Measurements from ENCODE around the gene MACROD1. TPM values are rescaled to one million over a fixed set of nuclear protein-coding genes. Genes with fewer than 3 reads are reported as not detected.

MACROD1 gene
- total RNA-seq, 1 experiment from 2014 or later = 36.9 TPM

DNA sequence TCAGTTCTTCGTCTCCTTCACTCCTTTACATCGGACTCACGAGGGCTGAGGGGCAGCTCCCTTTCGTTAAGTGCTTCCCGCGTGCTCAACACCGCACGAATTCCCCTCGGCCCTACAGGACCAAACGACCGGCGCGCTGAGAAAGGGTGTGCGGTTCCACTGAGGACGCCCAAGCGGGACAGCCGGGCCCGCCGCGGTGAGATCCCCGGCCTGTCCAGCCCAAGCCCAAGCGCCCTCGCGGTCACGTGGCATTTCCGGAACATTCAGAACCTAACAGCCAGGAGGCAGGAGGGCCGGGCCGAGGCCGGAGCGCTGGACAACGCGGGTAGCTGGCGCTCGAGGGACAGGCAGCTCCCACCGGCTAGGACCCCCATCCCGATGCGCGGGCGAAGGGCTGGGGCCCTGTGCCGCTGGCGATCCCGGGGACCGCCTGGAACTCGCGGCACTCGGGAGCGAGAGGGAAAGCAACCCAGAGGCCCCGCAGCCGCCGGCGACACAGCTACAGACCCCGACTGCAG is 19.3 kb upstream of the MACROD1 start (continued):
- TF ChIP-seq, protein P1, sequence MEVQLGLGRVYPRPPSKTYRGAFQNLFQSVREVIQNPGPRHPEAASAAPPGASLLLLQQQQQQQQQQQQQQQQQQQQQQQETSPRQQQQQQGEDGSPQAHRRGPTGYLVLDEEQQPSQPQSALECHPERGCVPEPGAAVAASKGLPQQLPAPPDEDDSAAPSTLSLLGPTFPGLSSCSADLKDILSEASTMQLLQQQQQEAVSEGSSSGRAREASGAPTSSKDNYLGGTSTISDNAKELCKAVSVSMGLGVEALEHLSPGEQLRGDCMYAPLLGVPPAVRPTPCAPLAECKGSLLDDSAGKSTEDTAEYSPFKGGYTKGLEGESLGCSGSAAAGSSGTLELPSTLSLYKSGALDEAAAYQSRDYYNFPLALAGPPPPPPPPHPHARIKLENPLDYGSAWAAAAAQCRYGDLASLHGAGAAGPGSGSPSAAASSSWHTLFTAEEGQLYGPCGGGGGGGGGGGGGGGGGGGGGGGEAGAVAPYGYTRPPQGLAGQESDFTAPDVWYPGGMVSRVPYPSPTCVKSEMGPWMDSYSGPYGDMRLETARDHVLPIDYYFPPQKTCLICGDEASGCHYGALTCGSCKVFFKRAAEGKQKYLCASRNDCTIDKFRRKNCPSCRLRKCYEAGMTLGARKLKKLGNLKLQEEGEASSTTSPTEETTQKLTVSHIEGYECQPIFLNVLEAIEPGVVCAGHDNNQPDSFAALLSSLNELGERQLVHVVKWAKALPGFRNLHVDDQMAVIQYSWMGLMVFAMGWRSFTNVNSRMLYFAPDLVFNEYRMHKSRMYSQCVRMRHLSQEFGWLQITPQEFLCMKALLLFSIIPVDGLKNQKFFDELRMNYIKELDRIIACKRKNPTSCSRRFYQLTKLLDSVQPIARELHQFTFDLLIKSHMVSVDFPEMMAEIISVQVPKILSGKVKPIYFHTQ (CRISPR knock-in tag; IDR thresholded peaks at IDR 0.05) = no peak
- no peak for TF ChIP-seq MXD4 (CRISPR knock-in tag; IDR thresholded peaks at IDR 0.05; ENCODE audit: borderline replicate concordance)
- TF ChIP-seq, protein P2, sequence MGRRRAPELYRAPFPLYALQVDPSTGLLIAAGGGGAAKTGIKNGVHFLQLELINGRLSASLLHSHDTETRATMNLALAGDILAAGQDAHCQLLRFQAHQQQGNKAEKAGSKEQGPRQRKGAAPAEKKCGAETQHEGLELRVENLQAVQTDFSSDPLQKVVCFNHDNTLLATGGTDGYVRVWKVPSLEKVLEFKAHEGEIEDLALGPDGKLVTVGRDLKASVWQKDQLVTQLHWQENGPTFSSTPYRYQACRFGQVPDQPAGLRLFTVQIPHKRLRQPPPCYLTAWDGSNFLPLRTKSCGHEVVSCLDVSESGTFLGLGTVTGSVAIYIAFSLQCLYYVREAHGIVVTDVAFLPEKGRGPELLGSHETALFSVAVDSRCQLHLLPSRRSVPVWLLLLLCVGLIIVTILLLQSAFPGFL (CRISPR knock-in tag; IDR thresholded peaks at IDR 0.05; ENCODE audit: borderline replicate concordance) = no peak
- TF ChIP-seq, protein P3, sequence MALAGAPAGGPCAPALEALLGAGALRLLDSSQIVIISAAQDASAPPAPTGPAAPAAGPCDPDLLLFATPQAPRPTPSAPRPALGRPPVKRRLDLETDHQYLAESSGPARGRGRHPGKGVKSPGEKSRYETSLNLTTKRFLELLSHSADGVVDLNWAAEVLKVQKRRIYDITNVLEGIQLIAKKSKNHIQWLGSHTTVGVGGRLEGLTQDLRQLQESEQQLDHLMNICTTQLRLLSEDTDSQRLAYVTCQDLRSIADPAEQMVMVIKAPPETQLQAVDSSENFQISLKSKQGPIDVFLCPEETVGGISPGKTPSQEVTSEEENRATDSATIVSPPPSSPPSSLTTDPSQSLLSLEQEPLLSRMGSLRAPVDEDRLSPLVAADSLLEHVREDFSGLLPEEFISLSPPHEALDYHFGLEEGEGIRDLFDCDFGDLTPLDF (CRISPR knock-in tag; IDR thresholded peaks at IDR 0.05) = peak; percentile 58; the same call in 1 of the 2 replicates
- 0 out of 2 replicates have a peak, but pooled peaks have one; percentile 78 for TF ChIP-seq ETV6 (CRISPR knock-in tag; IDR thresholded peaks at IDR 0.05)
- no peak for TF ChIP-seq ZNF263 (CRISPR knock-in tag; IDR thresholded peaks at IDR 0.05; ENCODE audit: low read depth)
- TF ChIP-seq, protein P4, sequence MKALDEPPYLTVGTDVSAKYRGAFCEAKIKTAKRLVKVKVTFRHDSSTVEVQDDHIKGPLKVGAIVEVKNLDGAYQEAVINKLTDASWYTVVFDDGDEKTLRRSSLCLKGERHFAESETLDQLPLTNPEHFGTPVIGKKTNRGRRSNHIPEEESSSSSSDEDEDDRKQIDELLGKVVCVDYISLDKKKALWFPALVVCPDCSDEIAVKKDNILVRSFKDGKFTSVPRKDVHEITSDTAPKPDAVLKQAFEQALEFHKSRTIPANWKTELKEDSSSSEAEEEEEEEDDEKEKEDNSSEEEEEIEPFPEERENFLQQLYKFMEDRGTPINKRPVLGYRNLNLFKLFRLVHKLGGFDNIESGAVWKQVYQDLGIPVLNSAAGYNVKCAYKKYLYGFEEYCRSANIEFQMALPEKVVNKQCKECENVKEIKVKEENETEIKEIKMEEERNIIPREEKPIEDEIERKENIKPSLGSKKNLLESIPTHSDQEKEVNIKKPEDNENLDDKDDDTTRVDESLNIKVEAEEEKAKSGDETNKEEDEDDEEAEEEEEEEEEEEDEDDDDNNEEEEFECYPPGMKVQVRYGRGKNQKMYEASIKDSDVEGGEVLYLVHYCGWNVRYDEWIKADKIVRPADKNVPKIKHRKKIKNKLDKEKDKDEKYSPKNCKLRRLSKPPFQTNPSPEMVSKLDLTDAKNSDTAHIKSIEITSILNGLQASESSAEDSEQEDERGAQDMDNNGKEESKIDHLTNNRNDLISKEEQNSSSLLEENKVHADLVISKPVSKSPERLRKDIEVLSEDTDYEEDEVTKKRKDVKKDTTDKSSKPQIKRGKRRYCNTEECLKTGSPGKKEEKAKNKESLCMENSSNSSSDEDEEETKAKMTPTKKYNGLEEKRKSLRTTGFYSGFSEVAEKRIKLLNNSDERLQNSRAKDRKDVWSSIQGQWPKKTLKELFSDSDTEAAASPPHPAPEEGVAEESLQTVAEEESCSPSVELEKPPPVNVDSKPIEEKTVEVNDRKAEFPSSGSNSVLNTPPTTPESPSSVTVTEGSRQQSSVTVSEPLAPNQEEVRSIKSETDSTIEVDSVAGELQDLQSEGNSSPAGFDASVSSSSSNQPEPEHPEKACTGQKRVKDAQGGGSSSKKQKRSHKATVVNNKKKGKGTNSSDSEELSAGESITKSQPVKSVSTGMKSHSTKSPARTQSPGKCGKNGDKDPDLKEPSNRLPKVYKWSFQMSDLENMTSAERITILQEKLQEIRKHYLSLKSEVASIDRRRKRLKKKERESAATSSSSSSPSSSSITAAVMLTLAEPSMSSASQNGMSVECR (CRISPR knock-in tag; IDR thresholded peaks at IDR 0.05; ENCODE audit: borderline replicate concordance) = peak; percentile 90; the same call in 1 of the 2 replicates
- no peak for TF ChIP-seq CBFB (CRISPR knock-in tag; IDR thresholded peaks at IDR 0.05; ENCODE audit: low read depth)
- no peak for TF ChIP-seq SOX15 (CRISPR knock-in tag; IDR thresholded peaks at IDR 0.05)
- TF ChIP-seq, protein P5, sequence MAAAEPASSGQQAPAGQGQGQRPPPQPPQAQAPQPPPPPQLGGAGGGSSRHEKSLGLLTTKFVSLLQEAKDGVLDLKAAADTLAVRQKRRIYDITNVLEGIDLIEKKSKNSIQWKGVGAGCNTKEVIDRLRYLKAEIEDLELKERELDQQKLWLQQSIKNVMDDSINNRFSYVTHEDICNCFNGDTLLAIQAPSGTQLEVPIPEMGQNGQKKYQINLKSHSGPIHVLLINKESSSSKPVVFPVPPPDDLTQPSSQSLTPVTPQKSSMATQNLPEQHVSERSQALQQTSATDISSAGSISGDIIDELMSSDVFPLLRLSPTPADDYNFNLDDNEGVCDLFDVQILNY (CRISPR knock-in tag; IDR thresholded peaks at IDR 0.05) = peak; percentile 87
- no peak for TF ChIP-seq JAZF1 (CRISPR knock-in tag; IDR thresholded peaks at IDR 0.05)
- TF ChIP-seq ZNF396 (CRISPR knock-in tag; IDR thresholded peaks at IDR 0.05; ENCODE audit: borderline replicate concordance) = no peak
- no peak for TF ChIP-seq SMAD4 (CRISPR knock-in tag; IDR thresholded peaks at IDR 0.05)
- no peak for TF ChIP-seq CDX4 (CRISPR knock-in tag; IDR thresholded peaks at IDR 0.05; ENCODE audit: borderline replicate concordance)
- peak; percentile 83; the same call in 1 of the 2 replicates for TF ChIP-seq TEAD1 (CRISPR knock-in tag; IDR thresholded peaks at IDR 0.05)
- TF ChIP-seq, protein P6, sequence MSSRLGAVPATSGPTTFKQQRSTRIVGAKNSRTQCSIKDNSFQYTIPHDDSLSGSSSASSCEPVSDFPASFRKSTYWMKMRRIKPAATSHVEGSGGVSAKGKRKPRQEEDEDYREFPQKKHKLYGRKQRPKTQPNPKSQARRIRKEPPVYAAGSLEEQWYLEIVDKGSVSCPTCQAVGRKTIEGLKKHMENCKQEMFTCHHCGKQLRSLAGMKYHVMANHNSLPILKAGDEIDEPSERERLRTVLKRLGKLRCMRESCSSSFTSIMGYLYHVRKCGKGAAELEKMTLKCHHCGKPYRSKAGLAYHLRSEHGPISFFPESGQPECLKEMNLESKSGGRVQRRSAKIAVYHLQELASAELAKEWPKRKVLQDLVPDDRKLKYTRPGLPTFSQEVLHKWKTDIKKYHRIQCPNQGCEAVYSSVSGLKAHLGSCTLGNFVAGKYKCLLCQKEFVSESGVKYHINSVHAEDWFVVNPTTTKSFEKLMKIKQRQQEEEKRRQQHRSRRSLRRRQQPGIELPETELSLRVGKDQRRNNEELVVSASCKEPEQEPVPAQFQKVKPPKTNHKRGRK (CRISPR knock-in tag; IDR thresholded peaks at IDR 0.05; ENCODE audit: borderline replicate concordance) = no peak
- TF ChIP-seq, protein P7, sequence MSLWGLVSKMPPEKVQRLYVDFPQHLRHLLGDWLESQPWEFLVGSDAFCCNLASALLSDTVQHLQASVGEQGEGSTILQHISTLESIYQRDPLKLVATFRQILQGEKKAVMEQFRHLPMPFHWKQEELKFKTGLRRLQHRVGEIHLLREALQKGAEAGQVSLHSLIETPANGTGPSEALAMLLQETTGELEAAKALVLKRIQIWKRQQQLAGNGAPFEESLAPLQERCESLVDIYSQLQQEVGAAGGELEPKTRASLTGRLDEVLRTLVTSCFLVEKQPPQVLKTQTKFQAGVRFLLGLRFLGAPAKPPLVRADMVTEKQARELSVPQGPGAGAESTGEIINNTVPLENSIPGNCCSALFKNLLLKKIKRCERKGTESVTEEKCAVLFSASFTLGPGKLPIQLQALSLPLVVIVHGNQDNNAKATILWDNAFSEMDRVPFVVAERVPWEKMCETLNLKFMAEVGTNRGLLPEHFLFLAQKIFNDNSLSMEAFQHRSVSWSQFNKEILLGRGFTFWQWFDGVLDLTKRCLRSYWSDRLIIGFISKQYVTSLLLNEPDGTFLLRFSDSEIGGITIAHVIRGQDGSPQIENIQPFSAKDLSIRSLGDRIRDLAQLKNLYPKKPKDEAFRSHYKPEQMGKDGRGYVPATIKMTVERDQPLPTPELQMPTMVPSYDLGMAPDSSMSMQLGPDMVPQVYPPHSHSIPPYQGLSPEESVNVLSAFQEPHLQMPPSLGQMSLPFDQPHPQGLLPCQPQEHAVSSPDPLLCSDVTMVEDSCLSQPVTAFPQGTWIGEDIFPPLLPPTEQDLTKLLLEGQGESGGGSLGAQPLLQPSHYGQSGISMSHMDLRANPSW (CRISPR knock-in tag; conservative IDR thresholded peaks at IDR 0.05; ENCODE audit: low read depth) = 0 out of 2 replicates have a peak, but pooled peaks have one; percentile 56
- TF ChIP-seq, protein P8, sequence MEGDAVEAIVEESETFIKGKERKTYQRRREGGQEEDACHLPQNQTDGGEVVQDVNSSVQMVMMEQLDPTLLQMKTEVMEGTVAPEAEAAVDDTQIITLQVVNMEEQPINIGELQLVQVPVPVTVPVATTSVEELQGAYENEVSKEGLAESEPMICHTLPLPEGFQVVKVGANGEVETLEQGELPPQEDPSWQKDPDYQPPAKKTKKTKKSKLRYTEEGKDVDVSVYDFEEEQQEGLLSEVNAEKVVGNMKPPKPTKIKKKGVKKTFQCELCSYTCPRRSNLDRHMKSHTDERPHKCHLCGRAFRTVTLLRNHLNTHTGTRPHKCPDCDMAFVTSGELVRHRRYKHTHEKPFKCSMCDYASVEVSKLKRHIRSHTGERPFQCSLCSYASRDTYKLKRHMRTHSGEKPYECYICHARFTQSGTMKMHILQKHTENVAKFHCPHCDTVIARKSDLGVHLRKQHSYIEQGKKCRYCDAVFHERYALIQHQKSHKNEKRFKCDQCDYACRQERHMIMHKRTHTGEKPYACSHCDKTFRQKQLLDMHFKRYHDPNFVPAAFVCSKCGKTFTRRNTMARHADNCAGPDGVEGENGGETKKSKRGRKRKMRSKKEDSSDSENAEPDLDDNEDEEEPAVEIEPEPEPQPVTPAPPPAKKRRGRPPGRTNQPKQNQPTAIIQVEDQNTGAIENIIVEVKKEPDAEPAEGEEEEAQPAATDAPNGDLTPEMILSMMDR (IDR thresholded peaks at IDR 0.05) = no peak
- peak; percentile 63; the same call in 1 of the 2 replicates for TF ChIP-seq ZBTB21 (CRISPR knock-in tag; IDR thresholded peaks at IDR 0.05; ENCODE audit: borderline replicate concordance)
- TF ChIP-seq ATF3 (CRISPR knock-in tag; conservative IDR thresholded peaks at IDR 0.05) = no peak

All from WTC11 (cell line).